Panc1 (cell line): ENCODE data around the gene TMC3. TPM values are rescaled to one million over a fixed set of nuclear protein-coding genes. Genes with fewer than 3 reads are reported as not detected.

Source experiments
- ATAC-seq: fragments of 200-7000 bp; cut with Tn5 transposase; 2 replicates; pipeline ENCODE4 v1.9.1; 2020; ENCODE audit warnings: mild to moderate bottlenecking, moderate library complexity
- BruUV-seq: library from RNA; stranded (reverse); fragments of 400-500 nt; replicated peaks from 2 replicates; lab custom pipeline; 2021; lab: Mats Ljungman, UMichigan
- CTCF ChIA-PET: fragments of 300-600 bp; sonication (Branson Sonifier 250); formaldehyde crosslinking; loops from one replicate; lab custom pipeline; 2022; ENCODE audit warnings: antibody characterized with exemption; lab: Charles Lee
- POLR2A ChIA-PET: fragments of 300-600 bp; sonication (Branson Sonifier 250); formaldehyde crosslinking; loops from one replicate; lab custom pipeline; 2022; ENCODE audit warnings: antibody characterized with exemption; lab: Charles Lee
- DNase-seq: peaks from one replicate; pipeline ENCODE4 v3.0.0-alpha.2; 2010; ENCODE audit warnings: low read depth, low spot score
- H3K27ac ChIP-seq: 2 replicates; pipeline ENCODE4 v1.5.1; 2011; ENCODE audit warnings: mild to moderate bottlenecking, low read length, inconsistent platforms
- H3K27me3 ChIP-seq: fragments of 200-500 bp; sonication (Bioruptor generic); 2 replicates; pipeline ENCODE4 v1.6.0; 2014; ENCODE audit warnings: low read length, inconsistent platforms; ENCODE audit not compliant: control insufficient read depth, insufficient read depth
- H3K36me3 ChIP-seq: fragments of 200-500 bp; sonication (Bioruptor generic); 2 replicates; pipeline ENCODE4 v1.5.1; 2014; ENCODE audit warnings: inconsistent platforms, mild to moderate bottlenecking, low read length, moderate library complexity; ENCODE audit not compliant: control insufficient read depth, insufficient read depth
- H3K4me1 ChIP-seq: 2 replicates; pipeline ENCODE4 v1.5.1; 2011; ENCODE audit warnings: inconsistent platforms, mild to moderate bottlenecking, low read length, moderate library complexity; ENCODE audit not compliant: control insufficient read depth, insufficient read depth
- H3K4me3 ChIP-seq, 2 experiments: 2 replicates each; pipeline ENCODE4 v1.5.1; 2011 to 2012; ENCODE audit warnings: low read depth in 2 of 2, low read length in 2 of 2, mild to moderate bottlenecking in 2 of 2, inconsistent platforms in 1 of 2, moderate library complexity in 1 of 2
- H3K9me3 ChIP-seq: fragments of 200-500 bp; sonication (Bioruptor generic); 2 replicates; pipeline ENCODE4 v1.5.1; 2014; ENCODE audit warnings: low read depth, mild to moderate bottlenecking, inconsistent platforms, low read length, moderate library complexity; ENCODE audit not compliant: control insufficient read depth, insufficient read depth
- POLR2AphosphoS5 ChIP-seq: IDR thresholded peaks from 2 replicates; pipeline ENCODE4 v1.6.1; 2012; ENCODE audit warnings: mild to moderate bottlenecking, low read depth, low read length, moderate library complexity
- SIN3A ChIP-seq: IDR thresholded peaks from 2 replicates; pipeline ENCODE4 v1.6.1; 2012; ENCODE audit warnings: low read depth, mild to moderate bottlenecking, low read length, moderate library complexity, borderline replicate concordance; ENCODE audit not compliant: insufficient read depth
- TCF7L2 ChIP-seq: IDR thresholded peaks from 2 replicates; pipeline ENCODE4 v1.6.1; 2011; ENCODE audit warnings: mild to moderate bottlenecking, low read depth, low read length, inconsistent platforms
- in situ Hi-C: cut with HindIII; loops from 2 replicates; pipeline ENCODE4 v1.10.0; 2016; ENCODE audit warnings: low sequenced_read_pairs, low pct_unique_long_range_greater_than_20kb
- intact Hi-C: fragments of 100-400 bp; cut with micrococcal nuclease; formaldehyde crosslinking; loops from one replicate; pipeline ENCODE4 v1.10.0; 2022; ENCODE audit not compliant: unreplicated experiment
- total RNA-seq: library from RNA; stranded (reverse); gene quantifications from one replicate; pipeline ENCODE4 v1.2.1, GENCODE V29; 2021; ENCODE audit not compliant: unreplicated experiment
- TF ChIP-seq, protein P1 (sequence below): fragments of 450-650 bp; IDR thresholded peaks from 2 replicates; pipeline ENCODE4 v1.5.1; 2017; ENCODE audit warnings: mild to moderate bottlenecking
- TF ChIP-seq, protein P2 (sequence below), 2 experiments: IDR thresholded peaks; 2 replicates each; pipeline ENCODE4 v1.6.1; 2011 to 2012; ENCODE audit warnings: low read depth in 2 of 2, control low read depth in 1 of 2, low read length in 1 of 2, mild to moderate bottlenecking in 1 of 2, moderate library complexity in 1 of 2; ENCODE audit not compliant: insufficient read depth in 1 of 2

The TMC3 gene
- total RNA-seq, 1 experiment from 2014 or later: not detected

- TF ChIP-seq, protein P1, sequence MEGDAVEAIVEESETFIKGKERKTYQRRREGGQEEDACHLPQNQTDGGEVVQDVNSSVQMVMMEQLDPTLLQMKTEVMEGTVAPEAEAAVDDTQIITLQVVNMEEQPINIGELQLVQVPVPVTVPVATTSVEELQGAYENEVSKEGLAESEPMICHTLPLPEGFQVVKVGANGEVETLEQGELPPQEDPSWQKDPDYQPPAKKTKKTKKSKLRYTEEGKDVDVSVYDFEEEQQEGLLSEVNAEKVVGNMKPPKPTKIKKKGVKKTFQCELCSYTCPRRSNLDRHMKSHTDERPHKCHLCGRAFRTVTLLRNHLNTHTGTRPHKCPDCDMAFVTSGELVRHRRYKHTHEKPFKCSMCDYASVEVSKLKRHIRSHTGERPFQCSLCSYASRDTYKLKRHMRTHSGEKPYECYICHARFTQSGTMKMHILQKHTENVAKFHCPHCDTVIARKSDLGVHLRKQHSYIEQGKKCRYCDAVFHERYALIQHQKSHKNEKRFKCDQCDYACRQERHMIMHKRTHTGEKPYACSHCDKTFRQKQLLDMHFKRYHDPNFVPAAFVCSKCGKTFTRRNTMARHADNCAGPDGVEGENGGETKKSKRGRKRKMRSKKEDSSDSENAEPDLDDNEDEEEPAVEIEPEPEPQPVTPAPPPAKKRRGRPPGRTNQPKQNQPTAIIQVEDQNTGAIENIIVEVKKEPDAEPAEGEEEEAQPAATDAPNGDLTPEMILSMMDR: no peak
- TF ChIP-seq POLR2AphosphoS5: no peak
- no peak for TF ChIP-seq SIN3A
- TF ChIP-seq, protein P2, sequence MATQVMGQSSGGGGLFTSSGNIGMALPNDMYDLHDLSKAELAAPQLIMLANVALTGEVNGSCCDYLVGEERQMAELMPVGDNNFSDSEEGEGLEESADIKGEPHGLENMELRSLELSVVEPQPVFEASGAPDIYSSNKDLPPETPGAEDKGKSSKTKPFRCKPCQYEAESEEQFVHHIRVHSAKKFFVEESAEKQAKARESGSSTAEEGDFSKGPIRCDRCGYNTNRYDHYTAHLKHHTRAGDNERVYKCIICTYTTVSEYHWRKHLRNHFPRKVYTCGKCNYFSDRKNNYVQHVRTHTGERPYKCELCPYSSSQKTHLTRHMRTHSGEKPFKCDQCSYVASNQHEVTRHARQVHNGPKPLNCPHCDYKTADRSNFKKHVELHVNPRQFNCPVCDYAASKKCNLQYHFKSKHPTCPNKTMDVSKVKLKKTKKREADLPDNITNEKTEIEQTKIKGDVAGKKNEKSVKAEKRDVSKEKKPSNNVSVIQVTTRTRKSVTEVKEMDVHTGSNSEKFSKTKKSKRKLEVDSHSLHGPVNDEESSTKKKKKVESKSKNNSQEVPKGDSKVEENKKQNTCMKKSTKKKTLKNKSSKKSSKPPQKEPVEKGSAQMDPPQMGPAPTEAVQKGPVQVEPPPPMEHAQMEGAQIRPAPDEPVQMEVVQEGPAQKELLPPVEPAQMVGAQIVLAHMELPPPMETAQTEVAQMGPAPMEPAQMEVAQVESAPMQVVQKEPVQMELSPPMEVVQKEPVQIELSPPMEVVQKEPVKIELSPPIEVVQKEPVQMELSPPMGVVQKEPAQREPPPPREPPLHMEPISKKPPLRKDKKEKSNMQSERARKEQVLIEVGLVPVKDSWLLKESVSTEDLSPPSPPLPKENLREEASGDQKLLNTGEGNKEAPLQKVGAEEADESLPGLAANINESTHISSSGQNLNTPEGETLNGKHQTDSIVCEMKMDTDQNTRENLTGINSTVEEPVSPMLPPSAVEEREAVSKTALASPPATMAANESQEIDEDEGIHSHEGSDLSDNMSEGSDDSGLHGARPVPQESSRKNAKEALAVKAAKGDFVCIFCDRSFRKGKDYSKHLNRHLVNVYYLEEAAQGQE (IDR thresholded peaks at IDR 0.05; ENCODE audit: insufficient read depth in 1 of 2, low read depth in 2 of 2, low read length in 1 of 2): no peak
- TF ChIP-seq TCF7L2: no peak
- CTCF ChIA-PET: interaction anchor here (0.7 kb wide), 1 partner anchor 42 kb away, joined by 3 read pairs; no protein-coding TSS in a partner anchor
- intact Hi-C loops: no loop called here
Observed at GRCh38 chr15:81308260-81308659, 65.8 kb downstream of the TMC3 start.

DNA sequence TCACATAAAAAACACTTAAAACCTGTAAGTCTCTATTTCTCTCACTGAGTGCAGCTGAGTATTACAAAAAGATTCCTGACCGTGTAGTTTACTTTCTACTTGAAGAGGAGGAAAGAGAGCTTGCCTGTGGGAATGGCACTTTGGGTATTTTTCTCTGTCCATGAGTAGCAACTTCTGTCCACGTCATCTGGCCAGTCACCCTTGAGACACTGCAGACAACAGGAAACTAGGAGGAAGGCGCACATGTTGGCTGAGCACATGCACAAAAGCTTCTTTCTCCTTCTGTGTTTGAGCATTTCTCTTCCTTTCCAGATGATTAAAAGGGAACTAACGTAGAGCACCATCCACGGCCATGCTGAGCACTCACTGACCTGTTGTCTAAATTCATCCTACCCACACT is 69.8 kb downstream of the TMC3 start:
- Histone ChIP-seq H3K9me3 (no peaks in the 10 kb centered on the region), H3K27ac (no peak overlapping the region), H3K4me3 (no peak overlapping the region), H3K4me1 (no peaks in the 10 kb centered on the region), H3K36me3 (no peaks in the 10 kb centered on the region), H3K27me3 (no peaks in the 10 kb centered on the region; the same call in 1 of the 2 replicates)
- TF ChIP-seq, protein P2 (IDR thresholded peaks at IDR 0.05; ENCODE audit: insufficient read depth in 1 of 2, low read depth in 2 of 2, low read length in 1 of 2): no peak
- TF ChIP-seq POLR2AphosphoS5 (no peak), TCF7L2 (no peak), SIN3A (no peak)
- TF ChIP-seq, protein P1: no peak
- ChIA-PET POLR2A (no interaction called here), CTCF (no interaction called here)
- intact Hi-C loops (no loop called here), in situ Hi-C loops (no loop called here)
- no peak for DNase-seq
- ATAC-seq: no peak
- BruUV-seq: no TSS peak

More at GRCh38 chr15:81308260-81308659, 65.8 kb downstream of the TMC3 start:
- POLR2A ChIA-PET: interaction anchor here (0.7 kb wide), 1 partner anchor 79 kb away, joined by 3 read pairs; no protein-coding TSS in a partner anchor
- DNase-seq (no peak), ATAC-seq (no peak)
- Histone ChIP-seq H3K27ac (no peak overlapping the region), H3K4me3 (no peak overlapping the region), H3K4me1 (peaks cover 7% of the 10 kb centered on the region), H3K9me3 (no peaks in the 10 kb centered on the region), H3K36me3 (no peaks in the 10 kb centered on the region), H3K27me3 (no peaks in the 10 kb centered on the region)
- in situ Hi-C loops: no loop called here
- BruUV-seq: no TSS peak
